Measurements from ENCODE around the gene COPB2.

COPB2 gene

GRCh38 chr3:139380575-139380974 lies 8.9 kb downstream of the COPB2 start:
- no peak overlapping the region for H3K4me3 ChIP-seq (ENCODE audit: low read depth, low read length)
- no peak for TF ChIP-seq CTCF (IDR thresholded peaks at IDR 0.05; ENCODE audit: low read depth, low read length, missing control alignments)
- in situ Hi-C loops (cut with HindIII; ENCODE audit: low sequenced_read_pairs): no loop called here
- no peak for DNase-seq (ENCODE audit: low read depth)

GRCh38 chr3:139378587-139379241 lies 10.7 kb downstream of the COPB2 start:
- no peak for DNase-seq (ENCODE audit: low read depth)
- no peak overlapping the region for H3K4me3 ChIP-seq (ENCODE audit: low read depth, low read length)
- no peak for TF ChIP-seq CTCF (IDR thresholded peaks at IDR 0.05; ENCODE audit: low read depth, low read length, missing control alignments)
- in situ Hi-C loops (cut with HindIII; ENCODE audit: low sequenced_read_pairs): no loop called here

- no peak overlapping the region for H3K4me3 ChIP-seq (ENCODE audit: low read depth, low read length)
- in situ Hi-C loops (cut with HindIII; ENCODE audit: low sequenced_read_pairs): no loop called here
- DNase-seq (ENCODE audit: low read depth): no peak
- TF ChIP-seq CTCF (IDR thresholded peaks at IDR 0.05; ENCODE audit: low read depth, low read length, missing control alignments): no peak
Measured at GRCh38 chr3:139377378-139377777, 12.1 kb downstream of the COPB2 start.

GRCh38 chr3:139374099-139374498 lies 15.3 kb downstream of the COPB2 start:
- in situ Hi-C loops (cut with HindIII; ENCODE audit: low sequenced_read_pairs): no loop called here
- no peak overlapping the region for H3K4me3 ChIP-seq (ENCODE audit: low read depth, low read length)
- no peak for TF ChIP-seq CTCF (IDR thresholded peaks at IDR 0.05; ENCODE audit: low read depth, low read length, missing control alignments)
- DNase-seq (ENCODE audit: low read depth): no peak

GRCh38 chr3:139364549-139364948 lies 24.9 kb downstream of the COPB2 start:
- no peak overlapping the region for H3K4me3 ChIP-seq (ENCODE audit: low read depth, low read length)
- in situ Hi-C loops (cut with HindIII; ENCODE audit: low sequenced_read_pairs): no loop called here
- TF ChIP-seq CTCF (IDR thresholded peaks at IDR 0.05; ENCODE audit: low read depth, low read length, missing control alignments): no peak
- no peak for DNase-seq (ENCODE audit: low read depth)

GRCh38 chr3:139361276-139361675 lies 28.2 kb downstream of the COPB2 start:
- TF ChIP-seq CTCF (IDR thresholded peaks at IDR 0.05; ENCODE audit: low read depth, low read length, missing control alignments): no peak
- no peak overlapping the region for H3K4me3 ChIP-seq (ENCODE audit: low read depth, low read length)
- in situ Hi-C loops (cut with HindIII; ENCODE audit: low sequenced_read_pairs): no loop called here
- no peak for DNase-seq (ENCODE audit: low read depth)

All from astrocyte of the cerebellum (primary cell).